Fibroblast of villous mesenchyme (primary cell): ENCODE results near the gene RNH1. TPM values are rescaled to one million over a fixed set of nuclear protein-coding genes. Genes with fewer than 3 reads are reported as not detected.

Experiments
- DNase-seq: peaks from one replicate; pipeline ENCODE4 v3.0.0-alpha.2; 2010; ENCODE audit warnings: low read depth
- H3K4me3 ChIP-seq: 2 replicates; pipeline ENCODE4 v1.5.1; 2011; ENCODE audit warnings: low read depth, mild to moderate bottlenecking, low read length
- total RNA-seq: library from RNA; depleted of rRNA; stranded (reverse); fragments of >200 nt; gene quantifications from 2 replicates; pipeline ENCODE4 v1.2.3, GENCODE V29; 2012
- TF ChIP-seq, protein P1 (sequence below): IDR thresholded peaks from 2 replicates; pipeline ENCODE4 v1.5.1; 2012; ENCODE audit warnings: low read depth, mild to moderate bottlenecking, low read length; ENCODE audit not compliant: insufficient read depth

Gene RNH1
- total RNA-seq, 1 donor = 259 TPM

DNA sequence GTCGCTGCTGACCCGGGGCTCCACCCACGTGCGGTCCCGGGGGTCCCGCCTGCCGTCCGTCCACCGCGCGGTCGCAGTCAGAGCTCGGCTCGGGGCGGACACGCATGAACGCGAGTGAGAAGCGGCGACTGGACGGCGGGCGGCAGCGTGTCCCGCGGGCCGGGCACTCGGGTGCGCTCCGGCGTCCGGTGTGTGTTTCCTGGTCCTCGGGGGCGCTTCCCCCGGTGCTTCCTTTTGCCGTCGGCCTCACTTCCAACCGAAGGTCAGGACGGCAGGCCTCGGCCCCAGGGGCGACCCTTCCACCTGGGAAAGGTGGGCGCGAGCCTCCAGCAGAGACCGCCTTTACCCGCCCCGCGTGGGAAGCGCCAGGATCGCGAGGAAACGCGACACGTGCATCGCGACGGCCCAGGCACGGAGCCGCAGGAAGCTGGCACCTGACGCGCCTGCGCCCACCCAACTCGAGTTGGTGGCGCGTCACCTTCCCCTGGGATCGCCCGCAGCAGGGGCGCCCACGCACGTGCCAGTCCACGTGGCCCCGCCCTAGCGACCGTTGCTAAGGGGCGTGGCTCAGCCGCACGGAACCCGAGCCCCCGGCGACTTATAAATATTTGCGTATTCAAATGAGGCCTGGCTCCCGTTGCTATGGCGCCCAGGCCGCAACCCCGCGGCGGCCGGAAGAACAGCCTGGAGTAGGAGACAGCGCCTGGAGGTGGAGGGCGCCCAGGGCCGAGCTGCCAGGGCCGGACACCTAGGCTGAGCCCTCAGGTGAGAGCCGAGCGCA, 30.0 kb upstream of the RNH1 start, which contains the start of gene LRRC56:
LRRC56 (plus strand) TSS at position 687 of the 781 bp plus-strand sequence. CDS start 3,158 bp downstream, outside the sequence.
- peak within 1 kb of the TSS; percentile 65 for H3K4me3 ChIP-seq
- TF ChIP-seq, protein P1, sequence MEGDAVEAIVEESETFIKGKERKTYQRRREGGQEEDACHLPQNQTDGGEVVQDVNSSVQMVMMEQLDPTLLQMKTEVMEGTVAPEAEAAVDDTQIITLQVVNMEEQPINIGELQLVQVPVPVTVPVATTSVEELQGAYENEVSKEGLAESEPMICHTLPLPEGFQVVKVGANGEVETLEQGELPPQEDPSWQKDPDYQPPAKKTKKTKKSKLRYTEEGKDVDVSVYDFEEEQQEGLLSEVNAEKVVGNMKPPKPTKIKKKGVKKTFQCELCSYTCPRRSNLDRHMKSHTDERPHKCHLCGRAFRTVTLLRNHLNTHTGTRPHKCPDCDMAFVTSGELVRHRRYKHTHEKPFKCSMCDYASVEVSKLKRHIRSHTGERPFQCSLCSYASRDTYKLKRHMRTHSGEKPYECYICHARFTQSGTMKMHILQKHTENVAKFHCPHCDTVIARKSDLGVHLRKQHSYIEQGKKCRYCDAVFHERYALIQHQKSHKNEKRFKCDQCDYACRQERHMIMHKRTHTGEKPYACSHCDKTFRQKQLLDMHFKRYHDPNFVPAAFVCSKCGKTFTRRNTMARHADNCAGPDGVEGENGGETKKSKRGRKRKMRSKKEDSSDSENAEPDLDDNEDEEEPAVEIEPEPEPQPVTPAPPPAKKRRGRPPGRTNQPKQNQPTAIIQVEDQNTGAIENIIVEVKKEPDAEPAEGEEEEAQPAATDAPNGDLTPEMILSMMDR = no peak
- peak; percentile 92 for DNase-seq

DNA sequence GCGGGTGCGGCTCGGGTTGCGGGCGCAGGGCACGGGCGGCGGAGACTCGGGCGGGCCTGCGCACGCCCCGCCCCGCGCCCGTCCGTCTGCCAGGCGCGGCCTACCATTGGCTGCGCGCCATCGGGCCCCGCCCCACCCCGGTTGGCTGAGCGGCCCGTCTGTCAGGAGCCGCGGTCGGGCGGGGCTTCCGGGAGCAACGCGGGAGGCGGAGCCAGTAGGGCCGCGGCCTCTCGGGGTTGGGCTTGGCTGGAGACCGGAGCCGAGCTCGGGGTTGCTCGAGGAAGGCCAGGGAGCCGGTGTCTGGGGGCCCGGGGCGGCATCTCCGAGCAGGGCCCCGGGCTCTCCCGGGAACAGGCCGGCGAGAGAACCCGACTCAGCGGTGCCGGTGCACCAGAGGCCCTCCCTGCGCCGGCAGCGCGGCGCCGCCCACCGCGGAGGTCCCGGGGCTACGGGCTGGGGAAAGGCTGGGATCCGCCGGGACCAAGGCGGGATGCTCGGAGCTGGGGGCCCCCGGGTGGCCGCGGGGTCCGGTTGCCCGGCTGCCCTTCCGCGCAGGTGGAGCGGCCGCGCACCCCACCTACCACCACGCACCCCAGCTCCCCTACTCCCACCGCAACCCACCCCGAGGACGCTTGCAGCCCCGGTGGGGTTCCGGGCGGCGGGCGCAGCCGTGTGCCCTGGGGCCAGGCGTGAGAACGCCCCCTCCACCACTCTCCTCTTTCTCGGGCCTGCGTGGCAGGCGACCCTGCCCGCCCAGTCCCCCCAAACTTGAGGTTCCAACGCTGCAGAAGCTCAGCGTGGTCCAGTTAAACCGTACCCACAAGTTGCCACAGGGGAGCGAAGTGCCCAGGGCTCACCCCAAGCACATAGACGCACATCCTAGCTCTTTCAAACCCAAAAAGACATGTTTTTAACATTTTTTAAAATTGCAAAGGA, 28.7 kb upstream of the RNH1 start, which contains the start of gene HRAS:
HRAS (minus strand) TSS at position 58 of the 936 bp plus-strand sequence.
- TF ChIP-seq, protein P1 = no peak
- peak; percentile 95 for DNase-seq
- H3K4me3 ChIP-seq = peak within 1 kb of the TSS; percentile 79

- peak overlapping the region; percentile 79 for H3K4me3 ChIP-seq
- TF ChIP-seq, protein P1 = no peak
- no peak for DNase-seq
Observed at GRCh38 chr11:535210-535518, 28.1 kb upstream of the RNH1 start.

DNA sequence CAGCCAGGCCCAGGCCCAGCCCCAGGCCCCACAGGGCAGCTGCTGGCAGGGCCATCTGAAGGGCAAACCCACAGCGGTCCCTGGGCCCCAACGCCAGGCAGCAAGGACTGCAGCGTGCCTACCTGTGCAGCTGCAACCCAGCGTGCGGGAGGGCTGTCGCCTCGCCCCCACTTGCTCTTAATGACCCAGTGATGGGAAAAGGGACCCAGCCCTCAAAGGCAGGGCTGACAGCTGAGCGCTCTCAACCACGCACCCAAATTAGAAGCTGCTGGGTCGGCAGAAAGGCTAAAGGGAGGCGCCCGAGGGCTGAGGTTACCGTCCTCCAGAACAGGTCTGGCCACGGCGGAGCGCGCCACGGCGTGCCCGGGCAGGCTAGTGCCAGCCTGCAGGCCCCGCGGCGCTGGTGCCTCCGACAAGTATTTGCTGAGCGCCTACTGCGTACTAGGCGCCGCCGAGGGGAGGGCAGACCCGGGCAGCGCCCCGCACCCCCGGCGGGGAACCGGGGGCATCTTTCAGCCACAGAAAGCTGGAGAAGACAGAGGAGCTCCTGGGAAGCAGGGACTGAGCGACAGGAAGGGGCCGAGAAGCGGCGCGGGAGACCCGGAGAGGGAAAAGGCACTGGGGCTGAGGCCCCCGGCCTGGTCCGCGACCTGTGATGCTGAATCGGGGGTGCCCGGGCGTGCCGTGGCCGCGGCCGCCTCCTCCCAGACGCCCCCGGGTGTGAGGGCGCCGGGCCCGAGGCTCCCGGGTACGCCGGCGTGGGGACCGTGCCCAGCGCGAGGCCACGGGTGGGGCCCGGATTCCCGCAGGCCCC, 27.6 kb upstream of the RNH1 start:
- DNase-seq = peak; percentile 17
- TF ChIP-seq, protein P1 = no peak
- peak overlapping the region; percentile 79 for H3K4me3 ChIP-seq

GRCh38 chr11:533586-534395, 26.7 kb upstream of the RNH1 start:
- TF ChIP-seq, protein P1 = no peak
- no peak for DNase-seq
- H3K4me3 ChIP-seq = peak overlapping the region; percentile 79
